HepG2 (cell line): ENCODE data around the gene MLYCD. TPM values are rescaled to one million over a fixed set of nuclear protein-coding genes. Genes with fewer than 3 reads are reported as not detected.
A peak's percentile ranks its signal among the peaks of the same experiment; 100 is the strongest.

Experiments used
- CBX1 ChIP-seq: IDR thresholded peaks from one replicate; pipeline ENCODE4 v1.6.1; 2016; ENCODE audit warnings: antibody characterized with exemption, low read depth
- GATAD2A ChIP-seq: IDR thresholded peaks from 2 replicates; pipeline ENCODE4 v1.6.1; 2016
- JARID2 ChIP-seq: sonication (generic); formaldehyde crosslinking; IDR thresholded peaks from 2 replicates; pipeline ENCODE4 v1.8.1; 2023; ENCODE audit warnings: missing genetic modification reagents, inconsistent platforms; ENCODE audit not compliant: insufficient replicate concordance
- JDP2 ChIP-seq: sonication (generic); formaldehyde crosslinking; IDR thresholded peaks from 2 replicates; pipeline ENCODE4 v1.8.1; 2022; ENCODE audit warnings: missing genetic modification reagents, borderline replicate concordance
- KDM2A ChIP-seq: sonication (generic); formaldehyde crosslinking; IDR thresholded peaks from 2 replicates; pipeline ENCODE4 v1.4.0; 2020; ENCODE audit warnings: low read depth, missing genetic modification reagents, borderline replicate concordance
- NR2F6 ChIP-seq, 2 experiments: IDR thresholded peaks; 2 replicates each; pipeline ENCODE4 v1.6.1; 2016; ENCODE audit warnings: antibody characterized with exemption in 1 of 2, mild to moderate bottlenecking in 1 of 2
- NR3C1 ChIP-seq: sonication (generic); formaldehyde crosslinking; IDR thresholded peaks from 2 replicates; pipeline ENCODE4 v1.4.0; 2020; ENCODE audit warnings: missing genetic modification reagents
- RFX1 ChIP-seq: fragments of 450-650 bp; IDR thresholded peaks from 2 replicates; pipeline ENCODE4 v1.6.1; 2017
- RNF2 ChIP-seq: fragments of 450-650 bp; conservative IDR thresholded peaks from 2 replicates; pipeline ENCODE4 v1.6.1; 2016; ENCODE audit warnings: low read depth
- SMAD9 ChIP-seq: sonication (generic); formaldehyde crosslinking; IDR thresholded peaks from 2 replicates; pipeline ENCODE4 v1.5.1; 2020; ENCODE audit warnings: mild to moderate bottlenecking, missing genetic modification reagents
- TBP ChIP-seq: sonication (generic); formaldehyde crosslinking; IDR thresholded peaks from 2 replicates; pipeline ENCODE4 v1.5.0; 2020; ENCODE audit warnings: missing genetic modification reagents
- THAP9 ChIP-seq: sonication (generic); formaldehyde crosslinking; IDR thresholded peaks from 2 replicates; pipeline ENCODE4; 2020; ENCODE audit warnings: missing genetic modification reagents, mild to moderate bottlenecking, borderline replicate concordance
- UBTF ChIP-seq: sonication (generic); formaldehyde crosslinking; IDR thresholded peaks from 2 replicates; pipeline ENCODE4 v1.4.0; 2020; ENCODE audit warnings: mild to moderate bottlenecking, missing genetic modification reagents
- ZBTB33 ChIP-seq: sonication (generic); formaldehyde crosslinking; IDR thresholded peaks from 2 replicates; pipeline ENCODE4 v1.4.0; 2020; ENCODE audit warnings: missing genetic modification reagents
- ZBTB7A ChIP-seq: sonication (generic); formaldehyde crosslinking; IDR thresholded peaks from 2 replicates; pipeline ENCODE4 v1.8.0; 2022; ENCODE audit warnings: mild to moderate bottlenecking, missing genetic modification reagents
- ZEB1 ChIP-seq: IDR thresholded peaks from 2 replicates; pipeline ENCODE4 v1.6.1; 2012; ENCODE audit warnings: mild to moderate bottlenecking, low read depth, inconsistent platforms; ENCODE audit not compliant: insufficient replicate concordance
- ZNF143 ChIP-seq: sonication (generic); formaldehyde crosslinking; IDR thresholded peaks from 2 replicates; pipeline ENCODE4 v1.4.0; 2020; ENCODE audit warnings: missing genetic modification reagents
- ZNF207 ChIP-seq: fragments of 450-650 bp; IDR thresholded peaks from 2 replicates; pipeline ENCODE4 v1.6.1; 2016; ENCODE audit warnings: antibody characterized with exemption, borderline replicate concordance
- ZNF607 ChIP-seq: sonication (generic); formaldehyde crosslinking; IDR thresholded peaks from 2 replicates; pipeline ENCODE4 v1.5.1; 2020; ENCODE audit warnings: missing genetic modification reagents, mild to moderate bottlenecking, borderline replicate concordance
- ZNF615 ChIP-seq: sonication (generic); formaldehyde crosslinking; IDR thresholded peaks from 2 replicates; pipeline ENCODE4 v1.5.0; 2020; ENCODE audit warnings: mild to moderate bottlenecking, missing genetic modification reagents, borderline replicate concordance
- polyA plus RNA-seq, 8 experiments: library from polyadenylated mRNA; depleted of rRNA in 3 of 8; stranded (reverse) in 7 of 8; unstranded in 1 of 8; fragments of >200 nt; fragmentation: Illumina TruSeq in 4 of 8; extraction: Trizol in 4 of 8; gene quantifications; 2 replicates each; pipeline versions ENCODE4 v1.2.1 to v1.2.3, GENCODE V29; 2011 to 2016; ENCODE audit warnings: low read depth in 4 of 8, missing spikeins in 1 of 8, mixed read lengths in 1 of 8; ENCODE audit not compliant: insufficient read depth in 1 of 8
- total RNA-seq, 5 experiments: library from RNA; depleted of rRNA; stranded (reverse); fragments of >200 nt; fragmentation: Illumina TruSeq; extraction: Trizol; gene quantifications; 2 replicates each; pipeline ENCODE4 v1.2.3, GENCODE V29; 2016; ENCODE audit warnings: low read depth in 1 of 5
- TF ChIP-seq, protein P1 (sequence below): IDR thresholded peaks from 2 replicates; pipeline ENCODE4 v1.6.1; 2016; ENCODE audit warnings: missing biosample characterization, missing genetic modification reagents, low read depth

MLYCD gene
- total and polyA plus RNA-seq, 2 of the 13 experiments (the other 11 are each of a cell fraction or from before 2014, with no cell fraction given): 1.8 to 4.0 TPM

- TF ChIP-seq ZBTB33 (CRISPR knock-in tag) (no peak), ZNF615 (CRISPR knock-in tag) (0 out of 2 replicates have a peak, but pooled peaks have one; percentile 49), JARID2 (peak; percentile 55), ZNF207 (no peak), NR3C1 (CRISPR knock-in tag) (no peak), RNF2 (0 out of 2 replicates have a peak, but pooled peaks have one; percentile 51), GATAD2A (CRISPR knock-in tag) (peak; percentile 58), ZEB1 (no peak), ZNF607 (CRISPR knock-in tag) (0 out of 2 replicates have a peak, but pooled peaks have one; percentile 56), ZBTB7A (CRISPR knock-in tag) (no peak), JDP2 (CRISPR knock-in tag) (no peak), THAP9 (CRISPR knock-in tag) (peak; percentile 85; the same call in 1 of the 2 replicates), TBP (CRISPR knock-in tag) (0 out of 2 replicates have a peak, but pooled peaks have one; percentile 77), UBTF (CRISPR knock-in tag) (peak; percentile 71), KDM2A (CRISPR knock-in tag) (peak; percentile 50; the same call in 1 of the 2 replicates), RFX1 (no peak), SMAD9 (no peak), NR2F6 (IDR thresholded peaks at IDR 0.05) (peak; percentile 23), NR2F6 (CRISPR knock-in tag; IDR thresholded peaks at IDR 0.05) (peak; percentile 71), CBX1 (peak; percentile 78), ZNF143 (CRISPR knock-in tag) (peak; percentile 78)
- TF ChIP-seq, protein P1, sequence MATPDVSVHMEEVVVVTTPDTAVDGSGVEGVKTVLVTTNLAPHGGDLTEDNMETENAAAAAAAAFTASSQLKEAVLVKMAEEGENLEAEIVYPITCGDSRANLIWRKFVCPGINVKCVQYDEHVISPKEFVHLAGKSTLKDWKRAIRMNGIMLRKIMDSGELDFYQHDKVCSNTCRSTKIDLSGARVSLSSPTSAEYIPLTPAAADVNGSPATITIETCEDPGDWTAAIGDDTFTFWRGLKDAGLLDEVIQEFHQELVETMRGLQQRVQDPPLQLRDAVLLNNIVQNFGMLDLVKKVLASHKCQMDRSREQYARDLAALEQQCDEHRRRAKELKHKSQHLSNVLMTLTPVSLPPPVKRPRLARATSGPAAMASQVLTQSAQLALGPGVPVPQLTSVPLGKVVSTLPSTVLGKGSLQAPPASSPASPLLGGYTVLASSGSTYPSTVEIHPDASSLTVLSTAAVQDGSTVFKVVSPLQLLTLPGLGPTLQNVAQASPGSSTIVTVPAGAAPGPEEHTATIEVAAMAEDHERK (CRISPR knock-in tag): no peak
These were observed 54.3 kb downstream of the MLYCD start, which contains the start of gene OSGIN1 (continued) for GRCh38 chr16:83952940-83953795.
